ENCODE results near the gene MACROD2. TPM values are rescaled to one million over a fixed set of nuclear protein-coding genes. Genes with fewer than 3 reads are reported as not detected.

The MACROD2 gene
- total RNA-seq, 4 donors from 2014 or later, result 4.6 to 33.0 (median 8.3) TPM

DNA sequence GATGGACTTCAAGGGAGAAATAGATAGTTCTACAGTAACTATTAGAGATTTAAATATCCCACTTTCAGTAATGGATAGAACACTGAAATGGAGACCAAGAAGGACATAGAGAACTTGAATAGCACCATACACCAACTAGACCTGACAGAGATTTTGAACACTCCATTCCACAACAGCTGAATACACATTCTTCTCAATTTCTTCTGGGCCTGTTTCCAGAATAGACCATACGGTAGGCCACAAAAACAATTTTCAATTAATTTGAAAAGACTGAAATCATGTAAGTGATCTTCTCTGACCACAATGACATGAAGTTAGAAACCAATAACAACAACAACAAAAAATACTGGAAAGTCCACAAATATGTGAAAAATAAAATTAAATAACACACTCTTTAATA is 1321.2 kb downstream of the MACROD2 start:
- no peaks in the 10 kb centered on the region for H3K4me1 ChIP-seq
- no peak for DNase-seq
- 56 to 71% methylated on average over 1 of the region's 1 CpG for WGBS, 2 donors (ENCODE audit: low coverage in 1 of 2)
- no peak overlapping the region for H3K27ac ChIP-seq
- no peaks in the 10 kb centered on the region for H3K36me3 ChIP-seq
- H3K27me3 ChIP-seq, result no peaks in the 10 kb centered on the region
- no peak overlapping the region for H3K4me3 ChIP-seq
- in situ Hi-C loops (cut with MboI; ENCODE audit: low pct_ligation_motif_present in 1 of 4, low pct_unique_long_range_greater_than_20kb in 1 of 4, low sequenced_read_pairs in 3 of 4), result no loop called here
- intact Hi-C loops (cut with DNase I; ENCODE audit: low total_unique reads), result no loop called here
- H3K9me3 ChIP-seq, result no peaks in the 10 kb centered on the region
- no peak for TF ChIP-seq POLR2A (IDR thresholded peaks at IDR 0.05)
- no peak for TF ChIP-seq POLR2AphosphoS5 (IDR thresholded peaks at IDR 0.05)
- no peak for TF ChIP-seq CTCF (IDR thresholded peaks at IDR 0.05)
- no peak for TF ChIP-seq EP300 (IDR thresholded peaks at IDR 0.05; ENCODE audit: low read depth)

DNA sequence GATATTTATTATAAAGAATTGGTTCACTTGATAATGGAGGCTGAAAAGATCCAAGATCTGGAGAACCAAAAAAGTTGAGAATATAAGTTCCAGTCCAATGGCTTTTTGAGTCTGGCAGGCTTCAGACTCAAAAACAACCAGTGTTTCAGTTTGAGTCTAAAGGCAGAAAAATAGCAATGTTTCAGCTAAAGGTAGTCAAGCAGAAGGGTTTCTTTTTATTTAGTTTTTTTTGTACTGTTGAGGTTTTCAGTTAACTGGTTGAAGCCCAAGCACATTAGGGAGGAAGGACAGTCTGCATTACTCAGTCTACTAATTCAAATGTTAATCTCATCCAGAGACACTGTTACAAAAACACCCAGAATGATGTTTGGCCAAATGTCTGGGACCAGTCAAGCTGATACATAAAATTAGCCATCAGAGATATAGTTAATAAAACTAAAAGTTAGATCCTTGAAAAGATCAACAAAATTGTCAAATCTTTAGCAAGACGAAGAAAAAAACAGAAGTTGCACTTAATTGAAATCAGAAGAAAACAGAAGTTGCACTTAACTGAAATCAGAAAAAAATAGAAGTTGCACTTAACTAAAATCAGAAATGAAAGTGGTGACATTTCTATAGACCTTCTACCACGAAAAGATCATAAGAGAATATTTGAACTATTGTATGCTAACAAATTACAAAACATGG is 1322.4 kb downstream of the MACROD2 start:
- DNase-seq, result no peak
- Histone ChIP-seq H3K9me3 (no peaks in the 10 kb centered on the region), H3K27me3 (no peaks in the 10 kb centered on the region), H3K4me1 (no peaks in the 10 kb centered on the region), H3K27ac (no peak overlapping the region), H3K36me3 (no peaks in the 10 kb centered on the region), H3K4me3 (no peak overlapping the region)
- 63 to 80% methylated on average over 2 of the region's 2 CpGs for WGBS, 2 donors (ENCODE audit: low coverage in 1 of 2)
- no peak for TF ChIP-seq POLR2AphosphoS5 (IDR thresholded peaks at IDR 0.05)
- TF ChIP-seq CTCF (IDR thresholded peaks at IDR 0.05), result no peak
- no peak for TF ChIP-seq EP300 (IDR thresholded peaks at IDR 0.05; ENCODE audit: low read depth)
- TF ChIP-seq POLR2A (IDR thresholded peaks at IDR 0.05), result no peak
- intact Hi-C loops (cut with DNase I; ENCODE audit: low total_unique reads), result no loop called here
- in situ Hi-C loops (cut with MboI; ENCODE audit: low pct_ligation_motif_present in 1 of 4, low pct_unique_long_range_greater_than_20kb in 1 of 4, low sequenced_read_pairs in 3 of 4), result no loop called here

DNA sequence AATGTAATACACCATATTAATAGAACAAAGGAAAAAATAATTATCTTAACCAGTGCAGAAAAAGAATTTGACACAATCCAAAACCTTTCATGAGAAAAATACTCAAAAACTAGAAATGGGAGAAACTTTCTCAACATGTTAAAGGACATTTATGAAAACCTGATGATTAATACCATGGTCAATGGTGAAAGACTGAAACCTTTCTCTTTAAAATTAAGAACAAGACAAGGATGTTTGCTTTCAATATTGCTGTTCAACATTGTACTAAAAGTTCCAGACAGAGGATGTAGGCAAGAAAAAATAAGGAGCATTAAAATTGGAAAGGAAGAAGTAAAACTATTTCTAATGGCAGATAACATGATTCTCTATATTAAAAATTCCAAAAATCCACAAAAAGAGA is 1323.4 kb downstream of the MACROD2 start:
- DNase-seq, result no peak
- no peaks in the 10 kb centered on the region for H3K36me3 ChIP-seq
- intact Hi-C loops (cut with DNase I; ENCODE audit: low total_unique reads), result no loop called here
- no peaks in the 10 kb centered on the region for H3K9me3 ChIP-seq
- H3K4me3 ChIP-seq, result no peak overlapping the region
- H3K4me1 ChIP-seq, result no peaks in the 10 kb centered on the region
- in situ Hi-C loops (cut with MboI; ENCODE audit: low pct_ligation_motif_present in 1 of 4, low pct_unique_long_range_greater_than_20kb in 1 of 4, low sequenced_read_pairs in 3 of 4), result no loop called here
- no peaks in the 10 kb centered on the region for H3K27me3 ChIP-seq
- H3K27ac ChIP-seq, result no peak overlapping the region
- TF ChIP-seq CTCF (IDR thresholded peaks at IDR 0.05) (no peak), EP300 (IDR thresholded peaks at IDR 0.05; ENCODE audit: low read depth) (no peak), POLR2A (IDR thresholded peaks at IDR 0.05) (no peak), POLR2AphosphoS5 (IDR thresholded peaks at IDR 0.05) (no peak)

- no peak overlapping the region for H3K27ac ChIP-seq
- no peaks in the 10 kb centered on the region for H3K36me3 ChIP-seq
- H3K27me3 ChIP-seq, result no peaks in the 10 kb centered on the region
- 72 to 79% methylated on average over 2 of the region's 2 CpGs for WGBS, 2 donors (ENCODE audit: low coverage in 1 of 2)
- intact Hi-C loops (cut with DNase I; ENCODE audit: low total_unique reads), result no loop called here
- H3K9me3 ChIP-seq, result no peaks in the 10 kb centered on the region
- no peak for DNase-seq
- H3K4me3 ChIP-seq, result no peak overlapping the region
- TF ChIP-seq POLR2A (IDR thresholded peaks at IDR 0.05), result no peak
- no peak for TF ChIP-seq EP300 (IDR thresholded peaks at IDR 0.05; ENCODE audit: low read depth)
- TF ChIP-seq CTCF (IDR thresholded peaks at IDR 0.05), result no peak
- TF ChIP-seq POLR2AphosphoS5 (IDR thresholded peaks at IDR 0.05), result no peak
- in situ Hi-C loops (cut with MboI; ENCODE audit: low pct_ligation_motif_present in 1 of 4, low pct_unique_long_range_greater_than_20kb in 1 of 4, low sequenced_read_pairs in 3 of 4), result no loop called here
- H3K4me1 ChIP-seq, result no peaks in the 10 kb centered on the region
These were observed 1324.1 kb downstream of the MACROD2 start for GRCh38 chr20:15319439-15319838.
